Measurements from ENCODE around the gene DDI2. TPM values are rescaled to one million over a fixed set of nuclear protein-coding genes. Genes with fewer than 3 reads are reported as not detected.

DDI2 gene
- total RNA-seq, 120 experiments from 2014 or later = 28.6 to 49.9 (median 38.4) TPM

Other genes starting within 250 kb of the DDI2 start
- gene EFHD2, start 207.6 kb upstream of the DDI2 start, total RNA-seq = 100 to 1,000 TPM in 72 of 120 experiments, 10 to 100 TPM in 48; 54.8 to 180 (median 104) TPM
- 1 to 10 TPM in 25 of 120 experiments, under 1 TPM in 39, not detected in 56; 0.13 to 3.3 (median 0.86) TPM for gene CTRC, start 179.0 kb upstream of the DDI2 start, total RNA-seq
- gene CELA2A, start 160.7 kb upstream of the DDI2 start, total RNA-seq = not detected
- gene CELA2B, start 141.4 kb upstream of the DDI2 start, total RNA-seq = not detected
- 10 to 100 TPM; 12.9 to 32.0 (median 20.8) TPM for gene CASP9, start 93.2 kb upstream of the DDI2 start, total RNA-seq
- 10 to 100 TPM; 25.1 to 54.7 (median 38.7) TPM for gene DNAJC16, start 90.6 kb upstream of the DDI2 start, total RNA-seq
- gene AGMAT, start 32.4 kb upstream of the DDI2 start, total RNA-seq = 1 to 10 TPM in 118 of 120 experiments, under 1 TPM in 2; 0.35 to 5.1 (median 2.9) TPM
- gene PLEKHM2, start 66.9 kb downstream of the DDI2 start, total RNA-seq = 100 to 1,000 TPM; 128 to 550 (median 209) TPM
- gene SLC25A34, start 118.8 kb downstream of the DDI2 start, total RNA-seq = 10 to 100 TPM in 4 of 120 experiments, 1 to 10 TPM in 116; 1.3 to 10.3 (median 4.4) TPM
- gene TMEM82, start 125.0 kb downstream of the DDI2 start, total RNA-seq = not detected
- 10 to 100 TPM in 7 of 120 experiments, 1 to 10 TPM in 112, under 1 TPM in 1; 0.87 to 31.6 (median 3.9) TPM for gene FBLIM1, start 141.3 kb downstream of the DDI2 start, total RNA-seq
- gene UQCRHL, start 190.2 kb downstream of the DDI2 start, total RNA-seq = 1 to 10 TPM in 119 of 120 experiments, under 1 TPM in 1; 0.97 to 5.3 (median 3.0) TPM
- 100 to 1,000 TPM in 25 of 120 experiments, 10 to 100 TPM in 95; 64.4 to 134 (median 84.8) TPM for gene SPEN, start 230.2 kb downstream of the DDI2 start, total RNA-seq